ENCODE data around the gene CTDSPL. TPM values are rescaled to one million over a fixed set of nuclear protein-coding genes. Genes with fewer than 3 reads are reported as not detected.
A peak's percentile ranks its signal among the peaks of the same experiment; 100 is the strongest.

The CTDSPL gene
- total and polyA plus RNA-seq, 2 of the 13 experiments (the other 11 are each of a cell fraction or from before 2014, with no cell fraction given), result 26.1 to 142 TPM

DNA sequence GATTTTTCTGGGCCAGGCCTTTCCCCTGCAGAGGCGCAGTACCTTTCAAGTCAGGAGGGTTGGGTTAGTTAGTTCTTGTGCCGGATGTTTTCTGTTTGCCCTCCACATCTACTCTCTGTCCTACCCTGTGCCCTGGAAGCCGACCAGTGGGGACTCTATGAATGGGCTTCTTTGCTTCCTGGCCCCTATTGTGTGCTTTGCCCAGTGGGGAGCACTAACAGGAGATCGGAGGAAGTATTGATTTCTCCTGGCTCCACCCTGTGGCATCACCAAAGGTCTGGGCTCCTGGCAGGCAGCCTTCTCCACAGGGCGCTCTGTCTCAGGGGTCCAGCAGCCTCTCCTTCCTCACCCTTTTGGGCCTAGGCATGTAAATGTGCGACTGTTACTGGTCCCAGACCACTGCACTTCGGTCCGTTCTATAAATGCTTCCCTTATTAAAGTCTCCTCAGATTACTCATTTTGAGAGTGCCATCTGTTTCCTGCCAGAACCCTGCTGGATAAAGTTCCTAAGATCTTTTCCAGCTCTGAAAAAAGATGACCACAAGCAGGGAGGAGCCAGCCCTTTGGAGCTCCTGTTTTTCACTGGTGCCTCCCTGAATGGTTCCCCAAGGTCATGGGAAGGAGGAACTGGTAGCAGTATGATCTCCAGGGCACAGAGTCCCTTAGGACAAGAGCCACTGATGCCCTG, 44.5 kb downstream of the CTDSPL start (continued):
- TF ChIP-seq, protein P1, sequence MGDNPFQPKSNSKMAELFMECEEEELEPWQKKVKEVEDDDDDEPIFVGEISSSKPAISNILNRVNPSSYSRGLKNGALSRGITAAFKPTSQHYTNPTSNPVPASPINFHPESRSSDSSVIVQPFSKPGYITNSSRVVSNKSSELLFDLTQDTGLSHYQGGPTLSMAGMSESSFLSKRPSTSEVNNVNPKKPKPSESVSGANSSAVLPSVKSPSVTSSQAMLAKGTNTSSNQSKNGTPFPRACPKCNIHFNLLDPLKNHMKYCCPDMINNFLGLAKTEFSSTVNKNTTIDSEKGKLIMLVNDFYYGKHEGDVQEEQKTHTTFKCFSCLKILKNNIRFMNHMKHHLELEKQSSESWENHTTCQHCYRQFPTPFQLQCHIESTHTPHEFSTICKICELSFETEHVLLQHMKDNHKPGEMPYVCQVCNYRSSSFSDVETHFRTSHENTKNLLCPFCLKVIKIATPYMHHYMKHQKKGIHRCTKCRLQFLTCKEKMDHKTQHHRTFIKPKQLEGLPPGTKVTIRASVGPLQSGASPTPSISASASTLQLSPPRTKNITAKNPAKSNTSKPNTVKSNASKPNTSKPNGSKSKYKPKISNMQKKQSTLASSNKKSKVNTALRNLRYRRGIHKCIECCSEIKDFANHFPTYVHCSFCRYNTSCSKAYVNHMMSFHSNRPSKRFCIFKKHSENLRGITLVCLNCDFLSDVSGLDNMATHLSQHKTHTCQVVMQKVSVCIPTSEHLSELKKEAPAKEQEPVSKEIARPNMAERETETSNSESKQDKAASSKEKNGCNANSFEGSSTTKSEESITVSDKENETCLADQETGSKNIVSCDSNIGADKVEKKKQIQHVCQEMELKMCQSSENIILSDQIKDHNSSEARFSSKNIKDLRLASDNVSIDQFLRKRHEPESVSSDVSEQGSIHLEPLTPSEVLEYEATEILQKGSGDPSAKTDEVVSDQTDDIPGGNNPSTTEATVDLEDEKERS (CRISPR knock-in tag; IDR thresholded peaks at IDR 0.05), result peak; percentile 91
- peak; percentile 44; the same call in 1 of the 2 replicates for TF ChIP-seq ZNF430 (CRISPR knock-in tag; IDR thresholded peaks at IDR 0.05)
- no peak for TF ChIP-seq GLI4 (CRISPR knock-in tag; IDR thresholded peaks at IDR 0.05; ENCODE audit: borderline replicate concordance)
- TF ChIP-seq CREM (IDR thresholded peaks at IDR 0.05), result peak; percentile 73
- no peak for TF ChIP-seq CREM (CRISPR knock-in tag; IDR thresholded peaks at IDR 0.05)
- no peak for TF ChIP-seq ZNF703 (CRISPR knock-in tag; IDR thresholded peaks at IDR 0.05; ENCODE audit: borderline replicate concordance)
- peak; percentile 31; the same call in 1 of the 2 replicates for TF ChIP-seq ZNF274 (CRISPR knock-in tag; IDR thresholded peaks at IDR 0.05)
- no peak for TF ChIP-seq ZNF264 (CRISPR knock-in tag; IDR thresholded peaks at IDR 0.05)
- TF ChIP-seq SMAD9 (CRISPR knock-in tag; IDR thresholded peaks at IDR 0.05), result no peak
- TF ChIP-seq ZBTB20 (CRISPR knock-in tag; IDR thresholded peaks at IDR 0.05; ENCODE audit: borderline replicate concordance, low read depth), result 0 out of 2 replicates have a peak, but pooled peaks have one; percentile 83
- peak; percentile 60 for TF ChIP-seq ZFX (CRISPR knock-in tag; IDR thresholded peaks at IDR 0.05; ENCODE audit: low read depth)
- peak; percentile 66; the same call in 1 of the 2 replicates for TF ChIP-seq FOXO1 (CRISPR knock-in tag; IDR thresholded peaks at IDR 0.05)
- TF ChIP-seq KLF9 (CRISPR knock-in tag; IDR thresholded peaks at IDR 0.05; ENCODE audit: low read depth), result no peak
- no peak; the same call in none of the 2 replicates for TF ChIP-seq PHF8 (CRISPR knock-in tag; IDR thresholded peaks at IDR 0.05)
- TF ChIP-seq, protein P2, sequence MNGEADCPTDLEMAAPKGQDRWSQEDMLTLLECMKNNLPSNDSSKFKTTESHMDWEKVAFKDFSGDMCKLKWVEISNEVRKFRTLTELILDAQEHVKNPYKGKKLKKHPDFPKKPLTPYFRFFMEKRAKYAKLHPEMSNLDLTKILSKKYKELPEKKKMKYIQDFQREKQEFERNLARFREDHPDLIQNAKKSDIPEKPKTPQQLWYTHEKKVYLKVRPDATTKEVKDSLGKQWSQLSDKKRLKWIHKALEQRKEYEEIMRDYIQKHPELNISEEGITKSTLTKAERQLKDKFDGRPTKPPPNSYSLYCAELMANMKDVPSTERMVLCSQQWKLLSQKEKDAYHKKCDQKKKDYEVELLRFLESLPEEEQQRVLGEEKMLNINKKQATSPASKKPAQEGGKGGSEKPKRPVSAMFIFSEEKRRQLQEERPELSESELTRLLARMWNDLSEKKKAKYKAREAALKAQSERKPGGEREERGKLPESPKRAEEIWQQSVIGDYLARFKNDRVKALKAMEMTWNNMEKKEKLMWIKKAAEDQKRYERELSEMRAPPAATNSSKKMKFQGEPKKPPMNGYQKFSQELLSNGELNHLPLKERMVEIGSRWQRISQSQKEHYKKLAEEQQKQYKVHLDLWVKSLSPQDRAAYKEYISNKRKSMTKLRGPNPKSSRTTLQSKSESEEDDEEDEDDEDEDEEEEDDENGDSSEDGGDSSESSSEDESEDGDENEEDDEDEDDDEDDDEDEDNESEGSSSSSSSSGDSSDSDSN (CRISPR knock-in tag; IDR thresholded peaks at IDR 0.05), result peak; percentile 77
- TF ChIP-seq BCL6 (CRISPR knock-in tag; IDR thresholded peaks at IDR 0.05), result peak; percentile 71
- TF ChIP-seq, protein P3, sequence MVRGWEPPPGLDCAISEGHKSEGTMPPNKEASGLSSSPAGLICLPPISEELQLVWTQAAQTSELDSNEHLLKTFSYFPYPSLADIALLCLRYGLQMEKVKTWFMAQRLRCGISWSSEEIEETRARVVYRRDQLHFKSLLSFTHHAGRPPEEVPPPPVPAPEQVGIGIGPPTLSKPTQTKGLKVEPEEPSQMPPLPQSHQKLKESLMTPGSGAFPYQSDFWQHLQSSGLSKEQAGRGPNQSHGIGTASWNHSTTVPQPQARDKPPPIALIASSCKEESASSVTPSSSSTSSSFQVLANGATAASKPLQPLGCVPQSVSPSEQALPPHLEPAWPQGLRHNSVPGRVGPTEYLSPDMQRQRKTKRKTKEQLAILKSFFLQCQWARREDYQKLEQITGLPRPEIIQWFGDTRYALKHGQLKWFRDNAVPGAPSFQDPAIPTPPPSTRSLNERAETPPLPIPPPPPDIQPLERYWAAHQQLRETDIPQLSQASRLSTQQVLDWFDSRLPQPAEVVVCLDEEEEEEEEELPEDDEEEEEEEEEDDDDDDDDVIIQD (CRISPR knock-in tag; IDR thresholded peaks at IDR 0.05; ENCODE audit: low read depth), result peak; percentile 99
- peak; percentile 59; the same call in 1 of the 2 replicates for TF ChIP-seq POLR2G (IDR thresholded peaks at IDR 0.05; ENCODE audit: low read depth, low read length)
- TF ChIP-seq ZNF776 (CRISPR knock-in tag; IDR thresholded peaks at IDR 0.05), result peak; percentile 75; the same call in 1 of the 2 replicates
- TF ChIP-seq XRCC5 (optimal IDR thresholded peaks at IDR 0.05; ENCODE audit: low read length), result peak; percentile 30
- TF ChIP-seq, protein P4, sequence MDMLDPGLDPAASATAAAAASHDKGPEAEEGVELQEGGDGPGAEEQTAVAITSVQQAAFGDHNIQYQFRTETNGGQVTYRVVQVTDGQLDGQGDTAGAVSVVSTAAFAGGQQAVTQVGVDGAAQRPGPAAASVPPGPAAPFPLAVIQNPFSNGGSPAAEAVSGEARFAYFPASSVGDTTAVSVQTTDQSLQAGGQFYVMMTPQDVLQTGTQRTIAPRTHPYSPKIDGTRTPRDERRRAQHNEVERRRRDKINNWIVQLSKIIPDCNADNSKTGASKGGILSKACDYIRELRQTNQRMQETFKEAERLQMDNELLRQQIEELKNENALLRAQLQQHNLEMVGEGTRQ (IDR thresholded peaks at IDR 0.05; ENCODE audit: low read depth, low read length), result no peak
- TF ChIP-seq, protein P4 (CRISPR knock-in tag; IDR thresholded peaks at IDR 0.05; ENCODE audit: borderline replicate concordance), result no peak

Measured in HepG2 (cell line).